ENCODE data around the gene CDH15.
A peak's percentile ranks its signal among the peaks of the same experiment; 100 is the strongest.

The CDH15 gene

DNA sequence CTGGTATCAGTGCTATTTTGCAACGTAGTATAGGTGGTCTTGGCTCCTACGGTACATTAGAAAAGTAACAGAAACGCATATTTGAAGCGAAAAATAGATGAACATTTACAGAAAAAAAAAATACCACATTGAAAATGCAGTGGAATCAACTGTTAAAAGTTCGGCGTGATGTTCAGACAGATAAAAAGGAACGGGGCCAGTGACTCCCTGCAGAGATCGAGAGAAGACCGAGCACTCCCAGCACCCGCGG lies 45.5 kb downstream of the CDH15 start:
- peak overlapping the region; percentile 74 for H3K4me2 ChIP-seq (ENCODE audit: low read depth, low read length, poor library complexity, severe bottlenecking)
- peak overlapping the region; percentile 51 for H3K27ac ChIP-seq (ENCODE audit: low read depth, low read length)
- peaks cover 3% of the 10 kb centered on the region; the same call in 1 of the 2 replicates for H3F3A ChIP-seq (ENCODE audit: insufficient read depth)
- no peaks in the 10 kb centered on the region for H3K9me3 ChIP-seq (ENCODE audit: insufficient read depth, low read length)
- H4K20me1 ChIP-seq (ENCODE audit: low read depth, low read length), result no peaks in the 10 kb centered on the region
- peak overlapping the region; percentile 78 for H2AFZ ChIP-seq (ENCODE audit: low read depth, low read length, severe bottlenecking)
- peak overlapping the region; percentile 76 for H3K4me3 ChIP-seq (ENCODE audit: insufficient read depth, low read length, poor library complexity, severe bottlenecking)
- no peak for TF ChIP-seq EZH2phosphoT487 (conservative IDR thresholded peaks at IDR 0.05; ENCODE audit: low read length)
- TF ChIP-seq, protein P1, sequence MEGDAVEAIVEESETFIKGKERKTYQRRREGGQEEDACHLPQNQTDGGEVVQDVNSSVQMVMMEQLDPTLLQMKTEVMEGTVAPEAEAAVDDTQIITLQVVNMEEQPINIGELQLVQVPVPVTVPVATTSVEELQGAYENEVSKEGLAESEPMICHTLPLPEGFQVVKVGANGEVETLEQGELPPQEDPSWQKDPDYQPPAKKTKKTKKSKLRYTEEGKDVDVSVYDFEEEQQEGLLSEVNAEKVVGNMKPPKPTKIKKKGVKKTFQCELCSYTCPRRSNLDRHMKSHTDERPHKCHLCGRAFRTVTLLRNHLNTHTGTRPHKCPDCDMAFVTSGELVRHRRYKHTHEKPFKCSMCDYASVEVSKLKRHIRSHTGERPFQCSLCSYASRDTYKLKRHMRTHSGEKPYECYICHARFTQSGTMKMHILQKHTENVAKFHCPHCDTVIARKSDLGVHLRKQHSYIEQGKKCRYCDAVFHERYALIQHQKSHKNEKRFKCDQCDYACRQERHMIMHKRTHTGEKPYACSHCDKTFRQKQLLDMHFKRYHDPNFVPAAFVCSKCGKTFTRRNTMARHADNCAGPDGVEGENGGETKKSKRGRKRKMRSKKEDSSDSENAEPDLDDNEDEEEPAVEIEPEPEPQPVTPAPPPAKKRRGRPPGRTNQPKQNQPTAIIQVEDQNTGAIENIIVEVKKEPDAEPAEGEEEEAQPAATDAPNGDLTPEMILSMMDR (IDR thresholded peaks at IDR 0.05; ENCODE audit: insufficient read depth, low read length, poor library complexity, severe bottlenecking), result no peak
- no peaks in the 10 kb centered on the region for H3K9me2 ChIP-seq (replicated peaks; ENCODE audit: insufficient read depth, low read length)
- H3K9ac ChIP-seq (ENCODE audit: low read length), result peak overlapping the region; percentile 70
- H3K79me2 ChIP-seq (ENCODE audit: insufficient read depth, low read length), result no peaks in the 10 kb centered on the region
- H3K27me3 ChIP-seq (ENCODE audit: low read length), result no peaks in the 10 kb centered on the region
- no peaks in the 10 kb centered on the region for H3K36me3 ChIP-seq (ENCODE audit: low read length)

DNA sequence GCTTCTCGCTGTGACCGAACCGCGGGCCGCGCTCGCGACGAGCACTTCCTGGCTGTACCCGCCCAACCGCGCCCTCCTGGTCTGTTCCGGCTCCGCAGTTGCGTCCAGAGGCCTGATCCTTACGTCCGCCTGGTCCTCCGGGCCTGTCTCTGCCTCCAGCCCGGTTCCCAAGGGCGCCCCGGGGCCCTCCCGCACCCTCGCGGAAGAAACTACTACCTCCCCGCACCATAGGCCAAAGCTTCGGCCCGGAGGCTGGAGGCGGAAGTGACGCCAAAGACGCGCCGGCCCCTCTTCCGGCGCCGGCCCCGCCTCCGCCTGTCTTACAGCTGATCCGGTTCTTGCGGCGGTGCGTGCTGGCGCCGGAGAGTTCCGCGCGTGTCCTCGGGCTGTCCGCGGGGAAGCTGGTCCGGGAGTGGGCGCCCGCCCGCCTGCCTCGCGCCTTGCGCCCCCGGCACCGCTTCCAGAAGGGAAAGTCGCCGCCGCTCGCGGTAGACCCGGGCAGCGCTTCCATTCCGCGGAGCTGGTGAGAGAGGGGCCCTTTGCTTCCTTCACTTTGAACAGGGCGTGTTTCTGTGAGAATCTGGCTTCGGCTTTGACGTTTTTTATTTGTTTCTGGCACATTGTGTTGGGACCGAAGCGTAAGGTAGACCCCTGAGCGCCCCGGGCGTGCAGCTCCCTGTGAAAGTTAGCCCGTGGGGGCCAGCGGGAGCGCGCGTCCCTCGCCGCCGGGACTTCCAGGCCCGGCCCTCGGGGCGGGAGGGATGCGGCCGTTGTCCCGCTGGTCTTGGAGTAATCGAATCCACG lies 46.0 kb downstream of the CDH15 start, which contains the start of gene ZNF778:
TSS of gene ZNF778 (plus strand) at position 316 of the 804 bp plus-strand sequence. CDS start 3,425 bp downstream, outside the sequence.
- Histone ChIP-seq H3K9ac (ENCODE audit: low read length) (peak within 1 kb of the TSS; percentile 70), H3K27me3 (ENCODE audit: low read length) (no peaks in the 10 kb centered on the region), H3K4me3 (ENCODE audit: insufficient read depth, low read length, poor library complexity, severe bottlenecking) (peak within 1 kb of the TSS; percentile 76), H2AFZ (ENCODE audit: low read depth, low read length, severe bottlenecking) (peak within 1 kb of the TSS; percentile 78), H3K27ac (ENCODE audit: low read depth, low read length) (peak within 1 kb of the TSS; percentile 51), H3K36me3 (ENCODE audit: low read length) (no peaks in the 10 kb centered on the region), H3K9me3 (ENCODE audit: insufficient read depth, low read length) (no peaks in the 10 kb centered on the region), H4K20me1 (ENCODE audit: low read depth, low read length) (no peaks in the 10 kb centered on the region), H3K4me2 (ENCODE audit: low read depth, low read length, poor library complexity, severe bottlenecking) (peak within 1 kb of the TSS; percentile 77), H3F3A (ENCODE audit: insufficient read depth) (peaks cover 3% of the 10 kb centered on the region; the same call in 1 of the 2 replicates), H3K9me2 (replicated peaks; ENCODE audit: insufficient read depth, low read length) (no peaks in the 10 kb centered on the region), H3K79me2 (ENCODE audit: insufficient read depth, low read length) (no peaks in the 10 kb centered on the region)
- TF ChIP-seq, protein P1 (IDR thresholded peaks at IDR 0.05; ENCODE audit: insufficient read depth, low read length, poor library complexity, severe bottlenecking), result no peak
- TF ChIP-seq EZH2phosphoT487 (conservative IDR thresholded peaks at IDR 0.05; ENCODE audit: low read length), result no peak

DNA sequence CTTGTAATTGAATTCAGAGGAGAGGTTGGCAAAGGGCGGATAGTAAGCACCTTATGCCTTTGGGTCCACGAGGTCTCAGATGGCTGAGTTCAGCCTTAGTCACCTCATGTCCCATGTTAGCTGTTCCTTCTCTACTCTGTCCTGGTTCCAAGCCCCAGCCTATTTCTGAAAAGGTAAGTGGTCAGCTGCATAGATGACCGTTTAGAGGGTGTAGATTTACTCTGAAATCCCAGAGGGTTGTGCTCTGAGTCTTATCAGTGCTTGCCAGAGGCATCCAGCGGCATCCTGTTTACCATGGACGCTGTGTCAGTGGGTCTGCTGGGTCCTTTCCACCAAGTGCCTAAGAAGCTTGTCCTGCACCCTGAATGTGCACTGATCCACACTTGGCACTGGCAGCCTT lies 47.8 kb downstream of the CDH15 start:
- H3F3A ChIP-seq (ENCODE audit: insufficient read depth), result peaks cover 3% of the 10 kb centered on the region; the same call in 1 of the 2 replicates
- TF ChIP-seq, protein P1 (IDR thresholded peaks at IDR 0.05; ENCODE audit: insufficient read depth, low read length, poor library complexity, severe bottlenecking), result no peak
- TF ChIP-seq EZH2phosphoT487 (conservative IDR thresholded peaks at IDR 0.05; ENCODE audit: low read length), result no peak
- no peaks in the 10 kb centered on the region for H3K9me2 ChIP-seq (replicated peaks; ENCODE audit: insufficient read depth, low read length)
- H3K9me3 ChIP-seq (ENCODE audit: insufficient read depth, low read length), result no peaks in the 10 kb centered on the region
- H3K27me3 ChIP-seq (ENCODE audit: low read length), result no peaks in the 10 kb centered on the region
- no peak overlapping the region for H2AFZ ChIP-seq (ENCODE audit: low read depth, low read length, severe bottlenecking)
- H3K79me2 ChIP-seq (ENCODE audit: insufficient read depth, low read length), result no peaks in the 10 kb centered on the region
- H3K4me2 ChIP-seq (ENCODE audit: low read depth, low read length, poor library complexity, severe bottlenecking), result no peak overlapping the region
- no peak overlapping the region for H3K27ac ChIP-seq (ENCODE audit: low read depth, low read length)
- no peaks in the 10 kb centered on the region for H3K36me3 ChIP-seq (ENCODE audit: low read length)
- no peaks in the 10 kb centered on the region for H4K20me1 ChIP-seq (ENCODE audit: low read depth, low read length)
- H3K4me3 ChIP-seq (ENCODE audit: insufficient read depth, low read length, poor library complexity, severe bottlenecking), result no peak overlapping the region
- no peak overlapping the region for H3K9ac ChIP-seq (ENCODE audit: low read length)

Measured in SU-DHL-6 (cell line).